ENCODE measurements around the gene VPS26C. TPM values are rescaled to one million over a fixed set of nuclear protein-coding genes. Genes with fewer than 3 reads are reported as not detected.

VPS26C gene
- polyA plus RNA-seq, 4 donors = 30.2 to 47.9 (median 41.8) TPM

DNA sequence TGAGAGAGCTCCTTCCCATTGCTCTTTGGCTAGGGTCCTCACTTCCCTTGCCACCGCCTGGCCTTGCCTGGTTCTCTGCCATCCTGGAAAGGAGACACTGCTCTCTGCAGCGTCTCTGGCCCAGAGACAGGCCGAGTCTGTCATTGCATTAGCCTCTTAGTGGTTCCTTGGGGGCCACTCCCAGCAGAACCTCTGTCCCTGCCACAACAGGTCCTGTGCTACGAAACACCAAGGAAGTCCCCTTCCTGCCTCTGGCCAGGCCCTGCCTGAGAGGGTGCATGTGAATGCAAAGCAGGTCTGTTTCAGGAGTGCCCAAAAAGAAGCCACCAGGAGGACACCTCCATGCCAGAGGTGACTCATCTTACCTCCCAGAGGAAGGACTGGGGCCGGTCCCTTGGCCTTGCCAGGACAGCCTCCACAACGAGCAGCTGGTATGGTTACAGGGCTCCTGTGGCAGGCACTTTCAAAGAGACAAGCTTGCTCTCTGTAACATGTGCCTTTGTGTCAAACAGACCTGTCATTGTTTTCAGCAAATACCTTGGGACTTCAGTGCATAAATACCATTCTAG is 59.6 kb downstream of the VPS26C start:
- peak in 2 of 4 donors; percentile 12 to 24 for DNase-seq (ENCODE audit: low read depth in 4 of 4, low spot score in 3 of 4)

DNA sequence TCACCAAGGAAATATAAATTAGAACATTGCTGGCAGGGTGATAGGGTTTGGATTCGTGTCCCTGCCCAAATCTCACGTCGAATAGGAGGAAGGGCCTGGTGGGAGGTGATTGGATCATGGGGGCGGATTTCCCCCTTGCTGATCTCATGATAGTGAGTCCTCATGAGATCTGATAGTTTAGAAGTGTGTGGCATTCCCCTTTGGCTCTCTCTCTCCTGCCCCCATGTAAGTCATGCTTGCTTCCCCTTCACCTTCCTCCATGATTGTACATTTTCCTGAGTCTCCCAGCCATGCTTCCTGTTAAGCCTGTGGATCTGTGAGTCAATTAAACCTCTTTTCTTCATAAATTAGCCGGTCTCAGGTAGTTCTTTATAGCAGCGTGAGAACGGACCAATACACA is 60.6 kb downstream of the VPS26C start:
- DNase-seq (ENCODE audit: low read depth in 4 of 4, low spot score in 3 of 4) = no peak

DNA sequence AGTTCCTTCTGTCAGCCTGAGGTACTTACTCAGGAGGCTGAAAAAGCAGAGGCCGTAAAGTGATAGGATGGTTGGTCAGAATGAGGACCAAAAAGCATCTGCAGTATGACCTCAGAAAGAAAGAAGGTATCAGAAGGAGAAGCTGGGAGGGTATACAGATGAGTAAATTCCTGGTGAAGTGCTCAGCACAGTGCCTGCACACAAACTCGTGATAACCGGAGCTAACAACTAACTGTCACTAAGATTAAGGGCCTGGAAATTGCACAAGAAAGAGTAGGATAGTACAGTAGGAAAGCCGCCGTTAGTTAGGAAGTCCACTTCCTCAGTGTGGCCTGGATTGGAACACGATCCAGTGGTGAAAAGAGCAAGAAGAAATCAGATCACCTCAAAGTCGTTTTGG is 62.6 kb downstream of the VPS26C start:
- no peak for DNase-seq (ENCODE audit: low read depth in 4 of 4, low spot score in 3 of 4)

DNA sequence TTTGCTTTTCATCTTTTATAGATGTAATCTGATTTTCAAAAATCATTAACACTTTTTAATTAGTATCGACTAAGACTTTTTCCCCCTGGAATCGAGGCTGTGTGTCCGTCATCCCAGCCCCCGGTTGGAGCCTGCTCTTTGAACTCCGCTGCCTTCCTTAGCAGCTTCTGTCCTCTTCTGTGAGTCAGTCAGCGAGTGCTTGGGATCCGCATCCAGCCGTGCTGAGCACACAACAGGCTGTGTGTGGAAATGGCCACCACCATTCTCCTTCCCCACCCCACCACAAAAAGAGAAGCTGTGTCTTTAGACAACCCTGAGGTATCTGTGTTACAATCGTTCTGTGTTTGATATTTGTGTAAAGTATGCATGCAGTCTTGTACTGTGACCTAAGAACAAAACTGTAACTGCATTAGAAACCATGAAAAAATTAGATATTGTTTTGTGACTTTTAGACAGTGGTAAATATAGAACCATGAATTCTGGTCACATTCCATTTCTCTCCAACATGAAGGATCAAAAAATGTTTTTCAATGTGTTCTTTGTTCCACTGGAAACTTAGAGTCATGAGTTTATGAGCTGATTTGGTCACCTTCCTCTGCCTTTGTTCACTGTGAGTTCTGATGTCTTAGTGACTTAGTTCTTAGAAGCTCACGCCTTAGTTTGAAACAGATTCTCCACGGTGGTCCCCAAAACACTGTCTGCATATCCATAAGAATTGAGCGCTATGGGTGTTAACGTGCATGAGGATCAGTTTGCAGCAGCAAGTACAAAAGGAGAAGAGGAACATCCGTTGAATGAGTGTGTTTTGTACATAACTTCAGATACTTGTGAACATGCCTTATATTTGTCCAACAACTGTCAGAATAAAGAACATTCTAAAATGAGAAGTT is 64.7 kb downstream of the VPS26C start:
- DNase-seq (ENCODE audit: low read depth in 4 of 4, low spot score in 3 of 4) = no peak

DNA sequence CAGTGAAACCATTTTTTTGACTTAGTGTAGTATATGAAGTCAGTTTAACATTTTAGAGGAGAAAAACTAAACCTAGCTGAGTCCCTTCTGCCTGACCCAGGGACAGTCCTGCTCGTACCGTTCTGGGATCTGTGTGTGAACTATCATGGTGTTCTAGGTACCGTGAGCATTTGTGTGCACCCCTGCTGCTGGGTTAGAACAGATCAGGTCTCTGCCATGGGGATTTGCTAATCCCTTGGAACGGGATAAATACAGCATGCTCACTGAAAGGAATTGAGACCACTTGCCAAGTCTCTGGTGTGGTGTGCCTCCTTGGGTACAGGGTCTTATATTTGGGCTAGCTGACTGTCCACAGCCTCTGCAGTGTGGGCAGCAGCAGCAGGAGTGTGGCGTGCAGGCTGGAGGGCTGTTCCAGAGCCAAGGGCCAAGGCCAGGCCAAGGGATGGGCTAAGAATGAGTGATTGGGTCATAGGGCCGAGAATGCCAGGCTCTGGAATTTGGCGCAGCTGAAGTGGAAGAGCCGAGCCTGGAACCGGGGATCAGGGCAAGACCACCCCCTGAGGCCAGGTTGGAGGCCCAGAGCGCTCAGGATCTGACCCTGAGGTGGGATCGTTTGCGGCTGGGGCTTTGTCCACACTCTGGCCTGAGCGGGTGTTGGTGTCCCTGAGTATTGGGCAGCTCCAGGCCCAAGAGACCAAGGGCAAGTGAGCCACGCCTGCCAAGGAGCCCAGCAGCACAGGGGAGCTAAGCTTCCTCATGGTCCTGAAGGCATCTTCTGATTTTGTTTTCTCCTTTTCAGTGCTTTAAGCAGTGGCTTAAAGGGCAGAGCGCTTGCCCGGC is 66.3 kb downstream of the VPS26C start:
- no peak for DNase-seq (ENCODE audit: low read depth in 4 of 4, low spot score in 3 of 4)

DNA sequence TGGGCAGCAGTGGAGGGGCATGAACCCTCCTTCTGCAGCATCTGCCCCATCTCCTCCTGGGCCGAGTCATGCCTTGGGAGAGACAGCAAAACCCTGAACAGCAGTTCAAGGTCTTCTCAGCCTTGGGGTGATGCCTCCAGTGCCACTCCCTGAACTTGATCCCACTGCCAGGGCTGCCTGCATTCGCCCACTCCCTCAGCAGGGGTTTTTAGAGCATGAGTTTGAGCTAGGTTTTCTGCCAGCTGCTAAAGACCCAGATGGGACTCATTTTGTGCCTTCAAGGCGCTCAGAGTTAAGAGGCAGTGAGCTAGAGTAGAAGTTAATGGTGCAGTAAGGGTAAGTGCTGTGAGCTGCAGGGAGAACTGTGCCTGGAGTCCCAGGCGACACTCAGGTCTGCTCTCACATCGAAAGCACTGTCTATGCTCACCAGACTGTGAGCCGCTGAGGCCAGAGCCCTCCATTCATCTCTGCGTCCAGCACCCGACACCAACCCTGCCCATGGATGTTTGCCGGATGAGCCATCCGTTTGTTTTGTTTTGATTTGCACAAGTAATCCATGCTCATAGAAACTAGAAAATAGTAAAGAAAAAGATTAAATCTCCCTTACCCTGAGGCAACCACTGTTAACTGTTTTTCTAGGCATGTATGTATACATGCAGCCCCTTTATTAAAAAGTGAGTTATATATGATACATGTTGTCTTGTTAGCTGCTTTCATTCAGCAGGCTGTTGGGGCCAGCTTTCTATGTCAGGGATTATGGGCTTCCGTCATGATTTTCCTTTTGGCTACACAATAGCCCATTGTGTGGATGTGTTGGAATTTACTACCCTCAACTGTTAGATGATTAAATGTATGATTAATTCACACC is 67.8 kb downstream of the VPS26C start:
- DNase-seq (ENCODE audit: low read depth in 4 of 4, low spot score in 3 of 4) = peak in 1 of 4 donors; percentile 24

DNA sequence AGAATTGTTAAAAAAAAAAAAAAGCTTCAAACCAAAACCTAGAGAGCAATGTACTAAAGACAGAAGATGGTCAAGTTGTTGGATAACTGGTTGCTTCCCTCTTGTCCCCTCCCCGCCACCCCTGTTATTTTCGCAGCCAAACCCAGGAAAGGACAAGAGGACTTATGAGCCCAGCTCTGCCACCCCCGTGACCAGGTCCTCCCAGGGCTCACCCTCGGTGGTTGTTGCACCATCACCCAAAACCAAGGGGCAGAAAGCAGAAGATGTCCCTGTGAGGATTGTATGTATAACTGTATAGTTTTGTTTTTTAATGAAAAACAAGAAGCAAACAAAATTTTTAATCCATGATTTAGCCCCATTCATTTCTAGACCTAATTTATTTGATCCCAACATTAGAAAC is 69.4 kb downstream of the VPS26C start:
- DNase-seq (ENCODE audit: low read depth in 4 of 4, low spot score in 3 of 4) = no peak

DNA sequence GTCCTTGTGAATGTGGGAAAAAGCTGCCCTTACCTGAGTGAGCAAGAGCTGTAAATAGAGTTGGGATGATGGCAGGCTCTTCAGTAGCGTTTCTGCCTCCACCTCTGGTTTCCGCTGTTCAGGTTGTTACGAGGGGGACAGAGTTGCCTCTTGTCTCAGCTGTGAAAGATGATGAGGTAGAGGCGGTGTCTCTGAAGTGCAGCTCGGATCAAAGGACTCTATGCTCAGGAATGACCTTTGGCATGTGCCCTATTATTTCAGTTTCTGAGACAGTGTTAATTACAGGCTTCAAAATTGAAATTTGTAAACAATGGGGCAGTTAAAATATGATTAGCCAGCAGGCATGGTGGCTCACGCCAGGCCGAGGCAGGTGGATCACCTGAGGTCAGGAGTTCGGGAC is 70.3 kb downstream of the VPS26C start:
- DNase-seq (ENCODE audit: low read depth in 4 of 4, low spot score in 3 of 4) = no peak

DNA sequence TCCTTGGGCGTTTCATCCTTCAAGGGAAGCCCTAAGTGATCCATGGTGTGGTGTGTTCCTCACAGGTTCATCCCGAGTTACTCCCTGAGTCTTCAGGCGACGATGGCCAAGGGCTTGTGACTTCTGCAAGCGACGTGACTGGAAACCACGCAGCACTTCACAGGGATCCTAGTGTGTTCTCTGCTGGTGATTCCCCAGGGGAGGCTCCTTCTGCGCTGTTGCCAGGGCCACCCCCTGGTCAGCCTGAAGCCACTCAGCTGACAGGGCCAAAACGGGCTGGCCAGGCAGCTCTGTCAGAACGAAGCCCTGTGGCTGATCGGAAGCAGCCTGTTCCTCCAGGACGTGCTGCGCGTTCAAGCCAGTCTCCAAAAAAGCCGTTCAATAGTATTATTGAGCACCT is 71.5 kb downstream of the VPS26C start:
- DNase-seq (ENCODE audit: low read depth in 4 of 4, low spot score in 3 of 4) = no peak

DNA sequence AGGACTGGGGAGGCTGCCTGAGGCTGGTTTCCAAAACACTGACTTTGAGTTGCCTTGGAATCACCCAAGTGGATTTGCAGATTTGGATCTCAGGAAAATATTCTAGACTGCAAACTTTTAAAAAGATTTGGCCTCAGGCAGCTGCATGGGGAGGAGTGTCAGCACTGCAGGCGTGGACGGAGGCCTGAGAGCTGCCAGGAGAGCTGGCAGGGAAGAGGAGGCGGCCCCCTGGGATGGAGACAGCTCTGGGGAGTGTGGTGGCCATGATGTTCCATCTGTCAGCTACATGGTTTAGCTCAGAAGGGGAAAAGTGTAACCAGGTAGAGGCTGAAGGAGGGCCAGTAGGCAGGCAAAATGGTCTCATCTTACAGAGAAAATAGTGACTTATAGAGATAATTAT is 72.1 kb downstream of the VPS26C start:
- DNase-seq (ENCODE audit: low read depth in 4 of 4, low spot score in 3 of 4) = no peak

DNA sequence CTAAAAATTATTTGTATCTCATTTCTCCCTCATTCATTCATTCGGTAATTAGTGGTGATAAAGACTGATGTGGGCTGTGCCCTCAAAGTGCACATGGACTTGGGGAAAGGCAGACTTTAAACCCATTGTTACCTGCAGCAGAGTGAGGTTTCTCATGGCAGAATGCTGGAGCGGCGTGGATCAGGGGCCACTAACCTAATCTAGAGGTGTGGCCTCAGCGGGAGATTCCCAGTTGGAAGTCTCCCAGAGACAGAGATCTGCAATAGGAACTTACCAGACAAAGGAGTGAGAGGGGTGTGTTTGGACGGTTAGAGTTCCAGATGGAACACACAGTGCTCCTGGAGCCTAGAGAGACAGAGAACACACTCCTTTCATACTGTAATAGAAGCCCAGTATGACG is 73.5 kb downstream of the VPS26C start:
- DNase-seq (ENCODE audit: low read depth in 4 of 4, low spot score in 3 of 4) = no peak

DNA sequence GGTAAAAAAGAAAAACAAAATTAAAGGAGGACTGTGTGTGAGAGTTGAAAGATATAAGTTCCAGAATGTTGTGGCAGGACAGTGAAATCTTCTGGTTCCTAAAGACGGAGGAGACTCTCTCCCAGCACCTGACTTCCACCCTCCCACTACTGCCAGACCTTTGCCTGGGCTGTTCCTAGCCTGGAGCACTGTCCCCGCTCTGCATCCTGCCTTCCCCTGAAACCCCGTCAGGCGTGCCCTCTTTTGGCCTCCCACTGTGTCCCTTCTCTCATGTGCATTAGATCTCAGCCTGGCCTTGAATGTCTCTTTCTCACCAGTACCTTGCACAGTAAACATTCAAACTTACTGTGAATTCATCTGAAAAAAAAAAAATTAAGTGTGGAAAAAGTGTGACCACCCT is 74.1 kb downstream of the VPS26C start:
- DNase-seq (ENCODE audit: low read depth in 4 of 4, low spot score in 3 of 4) = no peak

DNA sequence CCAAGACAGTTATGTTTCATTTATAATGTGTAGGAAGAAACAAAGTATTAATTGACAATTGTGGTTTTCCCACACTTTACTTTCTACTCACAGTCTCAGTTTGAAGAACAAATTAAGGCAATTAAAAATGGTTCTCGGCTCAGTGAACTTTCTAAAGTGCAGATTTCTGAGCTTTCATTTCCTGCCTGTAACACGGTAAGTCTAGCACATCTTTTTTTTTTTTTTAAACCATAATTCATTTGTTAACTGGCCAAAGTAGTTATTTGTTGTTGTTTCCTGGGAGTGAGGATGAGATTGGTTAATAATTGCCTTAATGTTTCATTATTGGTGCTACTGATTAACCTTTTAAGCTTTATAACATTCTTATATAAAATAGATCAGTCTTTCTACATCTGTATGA is 75.1 kb downstream of the VPS26C start:
- no peak for DNase-seq (ENCODE audit: low read depth in 4 of 4, low spot score in 3 of 4)

DNA sequence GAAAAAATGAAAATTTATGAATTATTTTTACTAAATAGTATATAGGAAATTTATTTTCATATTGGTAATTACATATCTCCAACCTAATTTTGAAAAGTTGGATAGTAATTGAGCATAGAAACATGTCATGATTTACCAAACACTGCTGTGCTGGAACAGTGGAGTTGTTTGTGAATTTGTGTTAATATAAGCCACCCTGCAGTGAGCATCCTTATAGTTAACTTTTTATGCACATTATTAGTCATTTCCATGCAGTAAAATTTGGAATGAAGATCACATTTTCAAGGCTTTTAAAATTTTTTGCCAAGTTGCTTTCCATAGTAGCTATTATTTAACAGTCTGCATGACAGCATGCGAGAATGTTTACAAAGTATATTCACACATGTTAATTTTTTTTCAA is 78.3 kb downstream of the VPS26C start:
- no peak for DNase-seq (ENCODE audit: low read depth in 4 of 4, low spot score in 3 of 4)

DNA sequence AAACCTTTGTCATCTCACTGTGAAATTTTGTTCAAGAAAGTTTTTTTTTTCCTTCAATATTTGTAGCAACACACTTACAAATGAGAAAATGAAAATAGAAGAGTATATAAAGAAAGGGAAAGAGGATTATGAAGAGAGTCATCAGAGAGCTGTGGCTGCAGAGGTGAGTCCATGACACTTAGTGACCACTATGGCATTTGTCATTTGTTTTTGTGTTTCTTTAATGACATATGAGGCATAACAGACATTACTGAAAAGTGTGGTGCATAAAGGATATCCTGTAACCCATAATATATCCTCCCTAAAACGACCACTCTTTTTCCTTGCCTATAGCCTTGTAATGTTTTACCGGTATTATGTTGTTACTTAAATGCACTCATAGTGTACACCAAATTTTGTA is 80.2 kb downstream of the VPS26C start:
- DNase-seq (ENCODE audit: low read depth in 4 of 4, low spot score in 3 of 4) = no peak

DNA sequence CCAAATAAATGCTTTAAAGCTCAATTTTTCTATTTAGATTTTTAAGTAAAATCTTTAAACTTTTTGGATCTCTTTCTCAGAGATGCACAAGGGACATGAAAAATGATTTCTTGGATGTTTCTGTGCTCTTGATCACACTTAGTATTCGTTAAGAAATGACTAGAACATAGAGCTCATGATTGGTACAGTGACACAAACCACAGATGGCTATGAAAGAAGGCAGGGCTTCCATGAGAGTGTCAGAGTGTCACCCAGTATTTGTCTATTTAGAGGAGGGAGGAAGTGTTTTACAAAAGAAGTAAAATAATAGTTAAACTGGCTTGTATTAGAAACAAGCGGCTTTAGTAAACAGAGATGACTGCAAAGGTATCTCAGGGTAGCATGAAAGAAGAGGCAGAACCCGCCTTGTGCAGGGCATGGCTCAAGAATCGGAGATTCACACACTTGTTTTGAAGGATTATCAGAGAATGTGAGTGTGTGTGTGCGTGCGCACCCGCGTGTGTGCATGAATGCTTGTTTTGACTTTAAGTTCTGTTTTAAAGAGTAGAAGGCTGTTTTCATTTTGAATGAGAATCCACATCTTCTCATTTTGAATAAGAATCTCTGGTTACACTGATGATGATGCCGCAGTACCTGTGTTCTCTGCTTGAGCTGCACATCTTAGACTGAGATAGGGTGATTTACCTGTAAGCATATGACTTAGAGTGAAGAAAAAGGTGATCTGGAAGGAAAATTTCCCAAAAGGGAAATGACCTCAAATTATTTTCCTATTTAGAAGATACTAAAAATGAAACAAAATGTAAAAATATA is 82.1 kb downstream of the VPS26C start:
- no peak for DNase-seq (ENCODE audit: low read depth in 4 of 4, low spot score in 3 of 4)

DNA sequence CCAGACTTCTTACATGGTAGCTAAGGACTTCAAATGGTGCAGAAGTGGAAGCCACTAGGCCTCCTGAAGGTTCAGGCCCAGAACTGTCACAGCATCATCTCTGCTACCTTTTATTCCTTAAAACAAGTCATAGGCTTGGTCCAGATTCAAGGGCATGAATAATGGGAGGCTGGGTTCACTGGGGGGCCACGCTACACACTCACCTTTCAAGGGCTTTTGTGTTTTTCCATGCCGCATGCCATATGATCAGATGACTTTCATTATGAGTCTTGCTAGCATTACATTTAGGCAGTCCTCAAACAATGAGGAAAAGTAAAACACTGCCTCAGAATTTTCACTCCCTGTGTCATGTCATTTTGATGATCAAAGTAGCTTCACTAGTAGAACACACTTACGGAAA is 83.4 kb downstream of the VPS26C start:
- DNase-seq (ENCODE audit: low read depth in 4 of 4, low spot score in 3 of 4) = no peak

DNA sequence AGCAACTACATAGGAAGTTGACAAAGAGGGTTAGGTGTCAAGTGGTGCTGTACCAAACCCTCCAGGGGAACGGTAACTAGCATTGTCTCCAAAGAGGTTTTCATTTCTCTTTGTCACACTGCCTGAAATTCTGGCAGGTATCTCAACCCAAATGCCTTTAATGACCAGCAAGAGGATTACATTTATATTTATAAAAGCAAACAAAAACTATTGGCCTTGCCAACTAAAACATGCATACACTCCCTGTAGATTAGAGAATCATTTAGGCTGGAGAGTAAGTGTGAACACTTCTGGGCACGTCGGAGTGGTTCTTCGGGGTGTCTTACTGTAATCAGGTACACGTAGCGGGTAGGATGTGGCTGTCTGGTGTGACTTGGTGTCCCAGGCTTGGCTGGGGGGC is 84.9 kb downstream of the VPS26C start:
- no peak for DNase-seq (ENCODE audit: low read depth in 4 of 4, low spot score in 3 of 4)

DNA sequence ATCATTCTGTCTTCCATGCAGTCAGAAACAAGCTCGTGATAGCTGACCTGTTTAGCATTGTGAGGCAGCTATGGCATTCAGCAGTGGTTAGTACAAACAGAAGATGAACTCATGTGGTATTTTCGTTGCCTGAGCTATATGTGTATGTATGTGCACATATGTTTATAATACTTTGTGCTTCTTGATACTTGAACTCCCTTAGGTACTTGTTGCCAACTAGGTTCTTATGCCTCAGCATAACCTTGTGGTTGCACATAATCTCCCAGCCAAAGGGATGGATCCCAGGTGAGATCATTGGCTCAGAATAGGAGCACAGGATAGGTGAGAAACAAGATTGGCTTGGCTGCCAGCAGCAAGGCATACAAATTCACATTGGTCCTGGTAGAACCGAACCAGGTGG is 86.1 kb downstream of the VPS26C start:
- no peak for DNase-seq (ENCODE audit: low read depth in 4 of 4, low spot score in 3 of 4)

DNA sequence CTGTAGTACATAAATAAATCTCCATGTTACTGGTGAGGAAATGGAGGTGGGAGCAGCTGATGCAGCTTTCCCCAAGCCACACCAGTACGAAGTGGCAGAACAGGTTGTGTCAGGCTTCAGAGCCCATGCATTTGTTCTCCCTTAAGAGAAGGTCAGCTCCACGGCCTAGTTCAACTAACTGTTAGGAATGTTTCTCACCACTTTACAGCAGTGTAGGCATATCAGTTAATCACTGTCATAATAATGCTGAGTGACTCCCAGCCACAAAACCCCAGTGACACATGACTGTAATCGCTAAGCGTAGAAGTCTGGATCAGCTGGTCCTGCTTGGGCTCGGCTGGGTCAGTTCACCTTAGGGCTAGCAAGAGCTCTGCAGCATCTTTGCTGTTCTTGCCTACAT is 90.4 kb downstream of the VPS26C start:
- DNase-seq (ENCODE audit: low read depth in 4 of 4, low spot score in 3 of 4) = peak in 1 of 4 donors; percentile 41
